ENCODE data around the gene GPRIN3.

GPRIN3 gene

DNA sequence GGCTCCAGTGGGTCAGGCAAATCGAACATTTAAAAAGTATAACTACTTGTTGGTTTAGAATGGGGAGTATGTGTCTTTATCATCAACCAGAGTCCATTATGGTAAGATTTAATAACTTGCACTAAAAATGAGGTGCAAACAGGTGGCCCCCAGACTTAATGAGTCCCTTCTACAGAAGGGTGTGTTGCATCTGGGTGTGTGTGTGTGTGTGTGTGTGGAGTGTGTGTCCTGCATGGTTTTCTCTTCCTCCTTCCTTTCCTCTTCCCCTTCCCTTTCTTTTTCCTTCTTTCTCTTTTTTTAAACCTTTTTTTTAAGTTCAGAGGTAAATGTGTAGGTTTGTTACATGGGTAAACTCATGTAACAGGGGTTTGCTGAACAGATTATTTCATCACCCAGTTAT lies 53.7 kb downstream of the GPRIN3 start:
- intact Hi-C loops (cut with DNase I; ENCODE audit: low total_unique reads), result no loop called here

DNA sequence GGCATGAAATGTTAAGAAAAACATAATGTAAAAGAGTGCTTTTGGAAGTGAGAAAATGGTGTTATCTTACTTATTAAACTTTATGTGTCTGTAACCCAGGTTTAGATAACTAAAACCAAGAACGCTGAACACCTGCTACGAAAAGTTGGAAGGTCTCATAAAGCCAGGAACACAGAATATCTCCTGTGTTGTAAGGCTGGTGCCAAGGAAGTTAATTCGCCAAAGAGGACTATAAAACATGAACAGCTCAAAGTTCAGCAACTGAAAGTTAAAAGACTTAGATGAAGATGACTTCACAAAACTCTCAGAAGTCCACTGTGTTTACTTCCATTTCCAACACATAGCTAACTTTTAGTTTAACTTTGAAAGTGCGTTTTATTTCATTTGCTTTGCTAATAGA lies 54.3 kb downstream of the GPRIN3 start:
- Histone ChIP-seq H3K9me3 (no peaks in the 10 kb centered on the region), H3K36me3 (no peaks in the 10 kb centered on the region), H3K4me3 (no peak overlapping the region), H3K27ac (no peak overlapping the region), H3K4me1 (no peaks in the 10 kb centered on the region), H3K27me3 (peaks cover 0 to 5% of the 10 kb centered on the region in 2 donors)
- intact Hi-C loops (cut with DNase I; ENCODE audit: low total_unique reads), result no loop called here
- DNase-seq, result no peak
- TF ChIP-seq, protein P1, sequence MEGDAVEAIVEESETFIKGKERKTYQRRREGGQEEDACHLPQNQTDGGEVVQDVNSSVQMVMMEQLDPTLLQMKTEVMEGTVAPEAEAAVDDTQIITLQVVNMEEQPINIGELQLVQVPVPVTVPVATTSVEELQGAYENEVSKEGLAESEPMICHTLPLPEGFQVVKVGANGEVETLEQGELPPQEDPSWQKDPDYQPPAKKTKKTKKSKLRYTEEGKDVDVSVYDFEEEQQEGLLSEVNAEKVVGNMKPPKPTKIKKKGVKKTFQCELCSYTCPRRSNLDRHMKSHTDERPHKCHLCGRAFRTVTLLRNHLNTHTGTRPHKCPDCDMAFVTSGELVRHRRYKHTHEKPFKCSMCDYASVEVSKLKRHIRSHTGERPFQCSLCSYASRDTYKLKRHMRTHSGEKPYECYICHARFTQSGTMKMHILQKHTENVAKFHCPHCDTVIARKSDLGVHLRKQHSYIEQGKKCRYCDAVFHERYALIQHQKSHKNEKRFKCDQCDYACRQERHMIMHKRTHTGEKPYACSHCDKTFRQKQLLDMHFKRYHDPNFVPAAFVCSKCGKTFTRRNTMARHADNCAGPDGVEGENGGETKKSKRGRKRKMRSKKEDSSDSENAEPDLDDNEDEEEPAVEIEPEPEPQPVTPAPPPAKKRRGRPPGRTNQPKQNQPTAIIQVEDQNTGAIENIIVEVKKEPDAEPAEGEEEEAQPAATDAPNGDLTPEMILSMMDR (IDR thresholded peaks at IDR 0.05), result no peak

More for the DNA sequence above, 53.7 kb downstream of the GPRIN3 start:
- Histone ChIP-seq H3K36me3 (no peaks in the 10 kb centered on the region), H3K27ac (no peak overlapping the region), H3K4me1 (no peaks in the 10 kb centered on the region), H3K27me3 (peaks cover 0 to 4% of the 10 kb centered on the region in 2 donors), H3K9me3 (no peaks in the 10 kb centered on the region), H3K4me3 (no peak overlapping the region)
- TF ChIP-seq, protein P1 (IDR thresholded peaks at IDR 0.05), result no peak
- no peak for DNase-seq

DNA sequence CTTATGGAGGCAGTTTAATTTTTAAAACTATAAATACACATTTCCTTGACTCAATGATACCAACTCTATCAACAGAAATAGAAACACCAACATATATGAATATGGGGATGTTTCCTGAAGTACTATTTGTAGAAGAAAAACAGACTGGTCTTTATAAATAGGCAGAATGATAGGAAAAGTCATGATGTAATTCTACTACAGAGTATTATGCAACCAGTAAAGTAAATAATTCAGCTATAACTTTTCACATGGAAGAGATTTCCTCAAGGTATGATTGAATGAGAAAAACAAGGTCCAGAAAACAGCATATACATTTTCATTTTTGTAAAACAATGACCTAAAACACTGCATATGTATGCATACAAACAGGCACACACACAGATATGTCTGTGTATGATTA lies 56.2 kb downstream of the GPRIN3 start:
- Histone ChIP-seq H3K4me3 (no peak overlapping the region), H3K36me3 (no peaks in the 10 kb centered on the region), H3K9me3 (no peaks in the 10 kb centered on the region), H3K27me3 (peaks cover 0 to 5% of the 10 kb centered on the region in 2 donors), H3K27ac (no peak overlapping the region), H3K4me1 (no peaks in the 10 kb centered on the region)
- no peak for DNase-seq
- intact Hi-C loops (cut with DNase I; ENCODE audit: low total_unique reads), result no loop called here
- TF ChIP-seq, protein P1 (IDR thresholded peaks at IDR 0.05), result no peak

DNA sequence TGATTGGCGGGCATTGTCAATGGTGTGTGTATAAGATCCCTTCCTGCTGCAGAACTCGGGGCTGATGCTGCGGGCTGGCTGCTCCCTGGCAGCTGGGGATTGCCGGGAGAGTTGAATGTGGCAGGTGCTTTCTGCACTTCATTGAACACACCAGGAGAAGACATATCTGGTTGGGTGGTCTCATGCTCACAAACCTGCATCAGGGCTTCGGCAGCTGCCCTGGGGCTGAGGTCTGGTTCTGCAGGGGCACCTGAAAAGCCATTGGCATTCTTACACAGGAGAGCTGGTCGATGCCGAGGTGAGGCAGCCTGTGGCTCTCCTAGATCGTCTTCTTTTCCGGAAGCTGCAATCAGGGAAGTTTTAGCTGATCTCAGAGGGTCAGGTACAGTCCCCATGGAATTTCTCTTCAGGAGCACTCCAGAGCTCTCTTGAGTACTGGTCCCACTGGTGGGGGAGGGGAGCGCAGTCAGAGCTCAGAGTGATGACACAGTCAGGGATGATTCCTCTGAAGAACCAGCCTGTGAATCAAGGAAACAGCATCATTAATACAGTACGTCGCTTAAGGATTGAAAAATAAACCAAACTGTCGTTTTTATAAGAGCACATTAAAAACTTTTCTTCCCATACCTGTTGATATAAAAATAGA lies 57.8 kb downstream of the GPRIN3 start:
- Histone ChIP-seq H3K27me3 (peaks cover 0 to 5% of the 10 kb centered on the region in 2 donors), H3K27ac (no peak overlapping the region), H3K4me3 (no peak overlapping the region), H3K36me3 (no peaks in the 10 kb centered on the region), H3K9me3 (no peaks in the 10 kb centered on the region), H3K4me1 (no peaks in the 10 kb centered on the region)
- DNase-seq, result no peak
- TF ChIP-seq, protein P1 (IDR thresholded peaks at IDR 0.05), result no peak
- intact Hi-C loops (cut with DNase I; ENCODE audit: low total_unique reads), result no loop called here

DNA sequence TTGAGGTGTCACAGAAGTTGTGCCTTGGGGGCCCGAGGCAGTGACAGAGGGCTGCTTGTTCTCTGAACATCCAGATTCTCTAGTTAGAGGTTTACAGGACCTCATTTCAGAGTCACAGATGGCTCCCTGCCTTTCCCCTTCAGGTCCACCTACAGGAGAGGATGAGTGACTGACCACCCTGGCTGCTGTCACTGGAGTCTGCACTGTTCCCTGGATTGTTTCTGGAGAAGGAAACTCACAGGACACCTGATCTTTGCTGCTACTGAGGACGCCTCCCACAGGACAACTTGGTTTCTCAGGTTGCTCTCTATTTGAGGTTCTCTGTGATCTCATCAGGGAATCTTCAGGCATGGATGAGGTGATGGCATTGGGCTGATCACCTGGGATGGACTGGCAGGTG lies 58.3 kb downstream of the GPRIN3 start:
- intact Hi-C loops (cut with DNase I; ENCODE audit: low total_unique reads), result no loop called here

More for the DNA sequence above, 58.3 kb downstream of the GPRIN3 start:
- no peak overlapping the region for H3K4me3 ChIP-seq
- TF ChIP-seq, protein P1 (IDR thresholded peaks at IDR 0.05), result no peak
- no peaks in the 10 kb centered on the region for H3K36me3 ChIP-seq
- H3K27me3 ChIP-seq, result peaks cover 0 to 5% of the 10 kb centered on the region in 2 donors
- H3K4me1 ChIP-seq, result no peaks in the 10 kb centered on the region
- no peak for DNase-seq
- H3K27ac ChIP-seq, result no peak overlapping the region
- H3K9me3 ChIP-seq, result no peaks in the 10 kb centered on the region
